Fibroblast of lung (primary cell): ENCODE data around the gene CPTP. TPM values are rescaled to one million over a fixed set of nuclear protein-coding genes. Genes with fewer than 3 reads are reported as not detected.
A peak's percentile ranks its signal among the peaks of the same experiment; 100 is the strongest.

Source experiments
- DNase-seq, 2 donors: peaks; one replicate each; pipeline versions ENCODE4 v3.0.0 to v3.0.0-alpha.2; 2010; ENCODE audit warnings: low read depth in 2 of 2
- H2AFZ ChIP-seq: 2 replicates; pipeline ENCODE4 v1.5.1; 2012; ENCODE audit warnings: low read length, control low read depth, inconsistent platforms
- H3K27ac ChIP-seq: 2 replicates; pipeline ENCODE4 v1.5.1; 2011; ENCODE audit warnings: low read length, control low read depth; ENCODE audit not compliant: insufficient read depth
- H3K27me3 ChIP-seq: 2 replicates; pipeline ENCODE4 v1.5.1; 2011; ENCODE audit warnings: mild to moderate bottlenecking, low read length; ENCODE audit not compliant: control insufficient read depth, insufficient read depth
- H3K36me3 ChIP-seq: 2 replicates; pipeline ENCODE4 v1.5.1; 2011; ENCODE audit warnings: low read length; ENCODE audit not compliant: control insufficient read depth, insufficient read depth
- H3K4me1 ChIP-seq: 2 replicates; pipeline ENCODE4 v1.5.1; 2011; ENCODE audit warnings: low read length; ENCODE audit not compliant: control insufficient read depth, insufficient read depth; ENCODE audit errors: extremely low read depth
- H3K4me2 ChIP-seq: 2 replicates; pipeline ENCODE4 v1.5.1; 2011; ENCODE audit warnings: low read length, control low read depth; ENCODE audit not compliant: insufficient read depth; ENCODE audit errors: extremely low read depth
- H3K4me3 ChIP-seq, 4 experiments: fragments of 200-600 bp in 1 of 4; sonication (generic) in 1 of 4; replicated peaks in 1 of 4; 2 replicates each; pipeline ENCODE4 v1.5.1; 2011 to 2016; ENCODE audit warnings: low read length in 4 of 4, low read depth in 3 of 4, mild to moderate bottlenecking in 3 of 4, control low read depth in 2 of 4, inconsistent platforms in 1 of 4, mixed read lengths in 1 of 4; ENCODE audit not compliant: insufficient read depth in 1 of 4; ENCODE audit errors: control extremely low read depth in 1 of 4
- H3K79me2 ChIP-seq: 2 replicates; pipeline ENCODE4 v1.5.1; 2012; ENCODE audit warnings: mild to moderate bottlenecking, low read length, inconsistent platforms; ENCODE audit not compliant: control insufficient read depth, insufficient read depth
- H3K9ac ChIP-seq: 2 replicates; pipeline ENCODE4 v1.5.1; 2011; ENCODE audit warnings: mild to moderate bottlenecking, low read length, control low read depth; ENCODE audit not compliant: insufficient read depth
- H3K9me3 ChIP-seq: 2 replicates; pipeline ENCODE4 v1.5.1; 2012; ENCODE audit warnings: low read depth, low read length; ENCODE audit not compliant: control insufficient read depth, insufficient read depth
- H4K20me1 ChIP-seq: 2 replicates; pipeline ENCODE4 v1.5.1; 2011; ENCODE audit warnings: low read length; ENCODE audit not compliant: control insufficient read depth, insufficient read depth; ENCODE audit errors: extremely low read depth
- EZH2 ChIP-seq: IDR thresholded peaks from 2 replicates; pipeline ENCODE4 v1.5.1; 2012; ENCODE audit warnings: low read length, control low read depth, mild to moderate bottlenecking; ENCODE audit errors: missing control alignments
- polyA plus RNA-seq, 2 donors: library from polyadenylated mRNA; depleted of rRNA in 1 of 2; stranded (reverse) in 1 of 2; unstranded in 1 of 2; fragments of >200 nt; gene quantifications; 2 replicates each; pipeline ENCODE4 v1.2.1, GENCODE V29; 2011 to 2012; ENCODE audit warnings: missing spikeins in 1 of 2
- total RNA-seq: library from RNA; depleted of rRNA; stranded (reverse); fragments of >200 nt; gene quantifications from 2 replicates; pipeline ENCODE4 v1.2.1, GENCODE V29; 2014
- TF ChIP-seq, protein P1 (sequence below), 2 donors: IDR thresholded peaks in 1 of 2; conservative IDR thresholded peaks in 1 of 2; 1 replicate in 1 of 2; 2 replicates in 1 of 2; pipeline ENCODE4 v1.5.1; 2011 to 2012; ENCODE audit warnings: low read length in 2 of 2, control low read depth in 1 of 2, inconsistent platforms in 1 of 2, low read depth in 1 of 2, mild to moderate bottlenecking in 1 of 2

Gene CPTP
- total and polyA plus RNA-seq, 2 donors (not counting 1 experiment from before 2014, with no cell fraction given) = 6.0 to 10.1 TPM

- Histone ChIP-seq H3K27ac (no peak overlapping the region), H3K4me1 (peaks cover 27% of the 10 kb centered on the region), H3K9me3 (no peaks in the 10 kb centered on the region), H3K36me3 (peaks cover 20% of the 10 kb centered on the region), H2AFZ (no peak overlapping the region), H3K27me3 (no peaks in the 10 kb centered on the region), H3K9ac (no peak overlapping the region), H4K20me1 (no peaks in the 10 kb centered on the region), H3K4me3 (no peak overlapping the region), H3K4me2 (no peak overlapping the region), H3K79me2 (peaks cover 80% of the 10 kb centered on the region)
- no peak for TF ChIP-seq EZH2
- TF ChIP-seq, protein P1, sequence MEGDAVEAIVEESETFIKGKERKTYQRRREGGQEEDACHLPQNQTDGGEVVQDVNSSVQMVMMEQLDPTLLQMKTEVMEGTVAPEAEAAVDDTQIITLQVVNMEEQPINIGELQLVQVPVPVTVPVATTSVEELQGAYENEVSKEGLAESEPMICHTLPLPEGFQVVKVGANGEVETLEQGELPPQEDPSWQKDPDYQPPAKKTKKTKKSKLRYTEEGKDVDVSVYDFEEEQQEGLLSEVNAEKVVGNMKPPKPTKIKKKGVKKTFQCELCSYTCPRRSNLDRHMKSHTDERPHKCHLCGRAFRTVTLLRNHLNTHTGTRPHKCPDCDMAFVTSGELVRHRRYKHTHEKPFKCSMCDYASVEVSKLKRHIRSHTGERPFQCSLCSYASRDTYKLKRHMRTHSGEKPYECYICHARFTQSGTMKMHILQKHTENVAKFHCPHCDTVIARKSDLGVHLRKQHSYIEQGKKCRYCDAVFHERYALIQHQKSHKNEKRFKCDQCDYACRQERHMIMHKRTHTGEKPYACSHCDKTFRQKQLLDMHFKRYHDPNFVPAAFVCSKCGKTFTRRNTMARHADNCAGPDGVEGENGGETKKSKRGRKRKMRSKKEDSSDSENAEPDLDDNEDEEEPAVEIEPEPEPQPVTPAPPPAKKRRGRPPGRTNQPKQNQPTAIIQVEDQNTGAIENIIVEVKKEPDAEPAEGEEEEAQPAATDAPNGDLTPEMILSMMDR (conservative IDR thresholded peaks at IDR 0.05 in 1 of 2, IDR thresholded peaks at IDR 0.05 in 1 of 2; ENCODE audit: low read depth in 1 of 2, low read length in 2 of 2) = no peak
- DNase-seq = no peak
These were observed 19.3 kb downstream of the CPTP start for GRCh38 chr1:1343811-1344421.

GRCh38 chr1:1344655-1345361, 20.2 kb downstream of the CPTP start:
- Histone ChIP-seq H3K4me2 (peak overlapping the region; percentile 71), H3K9me3 (no peaks in the 10 kb centered on the region), H4K20me1 (no peaks in the 10 kb centered on the region), H2AFZ (no peak overlapping the region), H3K4me3 (peak overlapping the region in 1 of 4 experiments; percentile 7), H3K79me2 (peaks cover 80% of the 10 kb centered on the region), H3K9ac (peak overlapping the region; percentile 1), H3K27me3 (no peaks in the 10 kb centered on the region), H3K27ac (peak overlapping the region; percentile 69), H3K4me1 (peaks cover 27% of the 10 kb centered on the region), H3K36me3 (peaks cover 17% of the 10 kb centered on the region)
- DNase-seq = peak; percentile 50 to 88
- TF ChIP-seq, protein P1 (conservative IDR thresholded peaks at IDR 0.05 in 1 of 2, IDR thresholded peaks at IDR 0.05 in 1 of 2; ENCODE audit: low read depth in 1 of 2, low read length in 2 of 2) = peak; percentile 28 to 52
- no peak for TF ChIP-seq EZH2

GRCh38 chr1:1345384-1345783, 20.8 kb downstream of the CPTP start:
- TF ChIP-seq, protein P1 (conservative IDR thresholded peaks at IDR 0.05 in 1 of 2, IDR thresholded peaks at IDR 0.05 in 1 of 2; ENCODE audit: low read depth in 1 of 2, low read length in 2 of 2) = no peak
- TF ChIP-seq EZH2 = no peak
- H3K79me2 ChIP-seq = peaks cover 80% of the 10 kb centered on the region
- no peaks in the 10 kb centered on the region for H3K9me3 ChIP-seq
- H4K20me1 ChIP-seq = no peaks in the 10 kb centered on the region
- no peak overlapping the region for H3K9ac ChIP-seq
- DNase-seq = no peak
- H3K36me3 ChIP-seq = peaks cover 12% of the 10 kb centered on the region
- H3K4me1 ChIP-seq = peaks cover 27% of the 10 kb centered on the region
- H3K27me3 ChIP-seq = no peaks in the 10 kb centered on the region
- H3K4me3 ChIP-seq = no peak overlapping the region
- peak overlapping the region; percentile 69 for H3K27ac ChIP-seq
- H3K4me2 ChIP-seq = peak overlapping the region; percentile 71
- H2AFZ ChIP-seq = no peak overlapping the region
